H1 (cell line): ENCODE measurements around the gene SERPINB6. TPM values are rescaled to one million over a fixed set of nuclear protein-coding genes. Genes with fewer than 3 reads are reported as not detected.

ENCODE experiments used
- EP300 ChIP-seq, 2 experiments: IDR thresholded peaks; 1 replicate in 1 of 2; 2 replicates in 1 of 2; pipeline ENCODE4 v1.6.1; 2011 to 2012; ENCODE audit warnings: low read depth in 2 of 2, low read length in 2 of 2, mild to moderate bottlenecking in 2 of 2, borderline replicate concordance in 1 of 2, inconsistent platforms in 1 of 2, moderate library complexity in 1 of 2
- HDAC2 ChIP-seq, 2 experiments: fragments of 300-600 bp in 1 of 2; sonication (generic) in 1 of 2; IDR thresholded peaks; 2 replicates each; pipeline ENCODE4 v1.6.1; 2011 to 2012; ENCODE audit warnings: low read depth in 2 of 2, low read length in 2 of 2, mild to moderate bottlenecking in 2 of 2, moderate library complexity in 2 of 2, borderline replicate concordance in 1 of 2, inconsistent platforms in 1 of 2
- JUND ChIP-seq: IDR thresholded peaks from 2 replicates; pipeline ENCODE4 v1.6.1; 2011; ENCODE audit warnings: mild to moderate bottlenecking, improper control_type of control experiment, low read length
- RFX5 ChIP-seq: IDR thresholded peaks from 2 replicates; pipeline ENCODE4 v1.6.1; 2011; ENCODE audit warnings: low read depth, low read length, improper control_type of control experiment, borderline replicate concordance
- polyA plus RNA-seq, 7 experiments: library from polyadenylated mRNA; depleted of rRNA in 3 of 7; stranded (reverse) in 5 of 7; unstranded in 2 of 7; fragments of >200 nt in 5 of 7; fragments of 200-250 nt in 2 of 7; gene quantifications; 1 replicate in 5 of 7; 2 replicates in 1 of 7; 4 replicates in 1 of 7; pipeline versions ENCODE4 v1.2.1 to v1.2.3, GENCODE V29; 2011 to 2013; ENCODE audit warnings: missing spikeins in 2 of 7, mixed read lengths in 2 of 7
- total RNA-seq: library from RNA; stranded (reverse); fragmentation: NEBNext Ultra II Directional; extraction: Animal tissue kit (Norgen Biotek cat#: 25700); gene quantifications from 2 replicates; pipeline ENCODE4 v1.2.1, GENCODE V29; 2021
- TF ChIP-seq, protein P1 (sequence below): fragments of 300-600 bp; sonication (generic); IDR thresholded peaks from 2 replicates; pipeline ENCODE4 v1.7.1; 2012; ENCODE audit warnings: low read length, moderate library complexity, mild to moderate bottlenecking, inconsistent platforms; ENCODE audit not compliant: insufficient replicate concordance

The SERPINB6 gene
- total and polyA plus RNA-seq, 2 of the 8 experiments (the other 6 are each of a cell fraction or from before 2014, with no cell fraction given): 27.2 to 29.4 TPM

DNA sequence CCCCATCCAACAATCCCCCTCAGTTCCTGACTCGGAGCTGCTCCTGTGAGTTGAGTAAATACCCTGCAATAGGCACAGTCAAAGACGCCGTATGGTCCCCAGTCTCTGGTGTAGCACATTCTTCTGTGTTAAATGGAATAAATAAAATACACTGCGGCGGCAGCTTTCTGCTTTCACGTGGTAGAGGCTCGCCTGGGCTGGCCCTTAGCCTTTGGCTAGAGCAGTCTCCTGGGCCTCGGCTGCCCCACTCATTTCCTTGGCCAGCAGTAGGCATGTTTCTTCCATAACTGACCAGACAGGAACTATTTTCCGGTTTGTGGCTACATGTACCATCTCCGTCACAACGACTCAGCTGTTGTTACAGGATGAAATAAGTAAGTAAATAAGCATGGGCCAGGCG, 20.7 kb downstream of the SERPINB6 start (continued):
- TF ChIP-seq, protein P1, sequence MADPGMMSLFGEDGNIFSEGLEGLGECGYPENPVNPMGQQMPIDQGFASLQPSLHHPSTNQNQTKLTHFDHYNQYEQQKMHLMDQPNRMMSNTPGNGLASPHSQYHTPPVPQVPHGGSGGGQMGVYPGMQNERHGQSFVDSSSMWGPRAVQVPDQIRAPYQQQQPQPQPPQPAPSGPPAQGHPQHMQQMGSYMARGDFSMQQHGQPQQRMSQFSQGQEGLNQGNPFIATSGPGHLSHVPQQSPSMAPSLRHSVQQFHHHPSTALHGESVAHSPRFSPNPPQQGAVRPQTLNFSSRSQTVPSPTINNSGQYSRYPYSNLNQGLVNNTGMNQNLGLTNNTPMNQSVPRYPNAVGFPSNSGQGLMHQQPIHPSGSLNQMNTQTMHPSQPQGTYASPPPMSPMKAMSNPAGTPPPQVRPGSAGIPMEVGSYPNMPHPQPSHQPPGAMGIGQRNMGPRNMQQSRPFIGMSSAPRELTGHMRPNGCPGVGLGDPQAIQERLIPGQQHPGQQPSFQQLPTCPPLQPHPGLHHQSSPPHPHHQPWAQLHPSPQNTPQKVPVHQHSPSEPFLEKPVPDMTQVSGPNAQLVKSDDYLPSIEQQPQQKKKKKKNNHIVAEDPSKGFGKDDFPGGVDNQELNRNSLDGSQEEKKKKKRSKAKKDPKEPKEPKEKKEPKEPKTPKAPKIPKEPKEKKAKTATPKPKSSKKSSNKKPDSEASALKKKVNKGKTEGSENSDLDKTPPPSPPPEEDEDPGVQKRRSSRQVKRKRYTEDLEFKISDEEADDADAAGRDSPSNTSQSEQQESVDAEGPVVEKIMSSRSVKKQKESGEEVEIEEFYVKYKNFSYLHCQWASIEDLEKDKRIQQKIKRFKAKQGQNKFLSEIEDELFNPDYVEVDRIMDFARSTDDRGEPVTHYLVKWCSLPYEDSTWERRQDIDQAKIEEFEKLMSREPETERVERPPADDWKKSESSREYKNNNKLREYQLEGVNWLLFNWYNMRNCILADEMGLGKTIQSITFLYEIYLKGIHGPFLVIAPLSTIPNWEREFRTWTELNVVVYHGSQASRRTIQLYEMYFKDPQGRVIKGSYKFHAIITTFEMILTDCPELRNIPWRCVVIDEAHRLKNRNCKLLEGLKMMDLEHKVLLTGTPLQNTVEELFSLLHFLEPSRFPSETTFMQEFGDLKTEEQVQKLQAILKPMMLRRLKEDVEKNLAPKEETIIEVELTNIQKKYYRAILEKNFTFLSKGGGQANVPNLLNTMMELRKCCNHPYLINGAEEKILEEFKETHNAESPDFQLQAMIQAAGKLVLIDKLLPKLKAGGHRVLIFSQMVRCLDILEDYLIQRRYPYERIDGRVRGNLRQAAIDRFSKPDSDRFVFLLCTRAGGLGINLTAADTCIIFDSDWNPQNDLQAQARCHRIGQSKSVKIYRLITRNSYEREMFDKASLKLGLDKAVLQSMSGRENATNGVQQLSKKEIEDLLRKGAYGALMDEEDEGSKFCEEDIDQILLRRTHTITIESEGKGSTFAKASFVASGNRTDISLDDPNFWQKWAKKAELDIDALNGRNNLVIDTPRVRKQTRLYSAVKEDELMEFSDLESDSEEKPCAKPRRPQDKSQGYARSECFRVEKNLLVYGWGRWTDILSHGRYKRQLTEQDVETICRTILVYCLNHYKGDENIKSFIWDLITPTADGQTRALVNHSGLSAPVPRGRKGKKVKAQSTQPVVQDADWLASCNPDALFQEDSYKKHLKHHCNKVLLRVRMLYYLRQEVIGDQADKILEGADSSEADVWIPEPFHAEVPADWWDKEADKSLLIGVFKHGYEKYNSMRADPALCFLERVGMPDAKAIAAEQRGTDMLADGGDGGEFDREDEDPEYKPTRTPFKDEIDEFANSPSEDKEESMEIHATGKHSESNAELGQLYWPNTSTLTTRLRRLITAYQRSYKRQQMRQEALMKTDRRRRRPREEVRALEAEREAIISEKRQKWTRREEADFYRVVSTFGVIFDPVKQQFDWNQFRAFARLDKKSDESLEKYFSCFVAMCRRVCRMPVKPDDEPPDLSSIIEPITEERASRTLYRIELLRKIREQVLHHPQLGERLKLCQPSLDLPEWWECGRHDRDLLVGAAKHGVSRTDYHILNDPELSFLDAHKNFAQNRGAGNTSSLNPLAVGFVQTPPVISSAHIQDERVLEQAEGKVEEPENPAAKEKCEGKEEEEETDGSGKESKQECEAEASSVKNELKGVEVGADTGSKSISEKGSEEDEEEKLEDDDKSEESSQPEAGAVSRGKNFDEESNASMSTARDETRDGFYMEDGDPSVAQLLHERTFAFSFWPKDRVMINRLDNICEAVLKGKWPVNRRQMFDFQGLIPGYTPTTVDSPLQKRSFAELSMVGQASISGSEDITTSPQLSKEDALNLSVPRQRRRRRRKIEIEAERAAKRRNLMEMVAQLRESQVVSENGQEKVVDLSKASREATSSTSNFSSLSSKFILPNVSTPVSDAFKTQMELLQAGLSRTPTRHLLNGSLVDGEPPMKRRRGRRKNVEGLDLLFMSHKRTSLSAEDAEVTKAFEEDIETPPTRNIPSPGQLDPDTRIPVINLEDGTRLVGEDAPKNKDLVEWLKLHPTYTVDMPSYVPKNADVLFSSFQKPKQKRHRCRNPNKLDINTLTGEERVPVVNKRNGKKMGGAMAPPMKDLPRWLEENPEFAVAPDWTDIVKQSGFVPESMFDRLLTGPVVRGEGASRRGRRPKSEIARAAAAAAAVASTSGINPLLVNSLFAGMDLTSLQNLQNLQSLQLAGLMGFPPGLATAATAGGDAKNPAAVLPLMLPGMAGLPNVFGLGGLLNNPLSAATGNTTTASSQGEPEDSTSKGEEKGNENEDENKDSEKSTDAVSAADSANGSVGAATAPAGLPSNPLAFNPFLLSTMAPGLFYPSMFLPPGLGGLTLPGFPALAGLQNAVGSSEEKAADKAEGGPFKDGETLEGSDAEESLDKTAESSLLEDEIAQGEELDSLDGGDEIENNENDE: no peak
- TF ChIP-seq JUND: no peak
- TF ChIP-seq HDAC2 (IDR thresholded peaks at IDR 0.05; ENCODE audit: borderline replicate concordance in 1 of 2, low read depth in 2 of 2, low read length in 2 of 2): no peak
- TF ChIP-seq EP300 (IDR thresholded peaks at IDR 0.05; ENCODE audit: borderline replicate concordance in 1 of 2, low read depth in 2 of 2, low read length in 2 of 2): no peak
- no peak for TF ChIP-seq RFX5
